GM12873 (cell line): ENCODE data around the gene CCDC9B.

Experiments used
- CTCF ChIP-seq: IDR thresholded peaks from 2 replicates; pipeline ENCODE4 v1.5.1; 2012; ENCODE audit warnings: low read depth, mild to moderate bottlenecking, moderate library complexity, low read length, control low read depth; ENCODE audit not compliant: insufficient read depth; ENCODE audit errors: missing control alignments

CCDC9B gene

DNA sequence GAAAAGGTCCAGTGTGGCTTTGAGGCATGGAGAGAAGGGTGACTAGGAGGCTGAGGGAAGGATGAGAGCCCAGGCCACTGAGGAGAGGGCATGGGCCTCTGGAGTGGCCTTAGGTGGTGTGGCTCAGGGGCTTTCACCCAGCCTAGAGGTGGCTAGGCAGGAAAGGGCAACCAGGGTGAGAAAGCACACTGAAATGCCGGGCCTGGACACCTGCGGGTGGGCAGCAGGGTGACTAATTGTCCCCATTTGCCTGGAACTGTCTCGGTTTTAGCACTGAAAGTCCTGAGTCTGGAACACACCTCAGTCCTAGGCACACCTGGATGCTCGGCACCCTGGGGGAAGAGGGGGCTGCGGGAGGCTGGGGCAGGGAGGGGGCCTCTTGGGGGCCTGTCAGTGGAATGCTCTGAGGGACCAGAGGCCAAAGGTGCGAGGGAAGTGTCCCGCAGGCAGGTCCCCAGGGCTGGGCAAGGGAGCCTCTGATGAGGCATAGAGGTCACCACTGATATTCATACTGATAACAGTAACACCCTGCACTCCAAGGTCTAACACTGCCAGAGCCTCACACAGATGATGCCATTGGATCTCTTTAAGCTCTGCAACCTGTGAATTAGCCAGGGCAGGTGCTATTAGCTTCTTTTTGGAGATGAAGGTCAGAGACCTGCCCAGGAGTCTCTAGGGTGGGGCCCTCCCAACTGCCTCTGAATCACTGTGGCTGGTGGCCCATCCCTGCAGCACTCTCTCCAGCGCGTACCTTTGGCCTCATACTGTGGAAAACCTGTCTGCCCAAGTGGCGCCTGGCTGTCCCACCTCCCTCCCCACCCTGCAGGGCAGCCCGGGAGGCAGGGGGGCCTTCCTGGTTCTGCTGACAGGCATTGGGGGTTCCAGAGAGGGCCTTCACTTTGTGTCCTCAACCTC is 7.1 kb upstream of the CCDC9B start:
- no peak for TF ChIP-seq CTCF

- no peak for TF ChIP-seq CTCF
These were observed 6.1 kb upstream of the CCDC9B start for GRCh38 chr15:40346579-40347558.

GRCh38 chr15:40345867-40346578 is 5.3 kb upstream of the CCDC9B start:
- no peak for TF ChIP-seq CTCF

DNA sequence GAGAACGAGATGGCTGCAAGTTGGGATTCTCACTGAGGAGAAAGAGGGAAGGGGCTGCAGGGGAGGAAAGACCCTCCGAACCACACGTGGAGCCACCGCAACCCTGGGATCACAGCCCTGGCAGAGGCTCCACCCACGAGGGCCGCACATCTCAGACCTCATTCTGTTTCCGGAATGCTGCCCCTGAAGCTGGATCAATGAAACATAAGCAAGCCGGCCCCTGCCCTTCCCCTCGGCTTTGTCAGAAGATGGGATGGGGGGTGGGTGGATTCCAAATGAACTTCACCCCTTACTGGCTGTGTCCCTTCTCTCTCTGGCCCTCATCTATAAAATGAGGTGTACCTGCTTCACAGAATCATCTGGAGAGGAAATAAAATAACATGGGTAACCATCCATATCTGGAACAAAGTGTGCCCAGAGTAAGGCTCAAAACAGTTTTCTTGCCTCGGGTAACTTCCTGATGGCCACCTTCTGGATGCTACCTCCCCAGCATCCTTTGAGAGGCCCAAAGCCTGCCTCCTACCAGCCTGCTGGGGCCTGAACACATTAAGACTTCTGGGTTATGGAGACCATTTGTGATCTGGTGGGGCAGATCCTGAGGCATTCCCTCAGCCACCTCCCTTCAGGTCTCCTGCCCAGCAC is 4.6 kb upstream of the CCDC9B start:
- TF ChIP-seq CTCF: no peak

GRCh38 chr15:40344631-40345120 is 3.9 kb upstream of the CCDC9B start:
- TF ChIP-seq CTCF: peak; percentile 92

GRCh38 chr15:40344217-40344616 is 3.5 kb upstream of the CCDC9B start:
- TF ChIP-seq CTCF: no peak
